Trophoblast cell (in vitro differentiated cells and primary cell): ENCODE data around the gene FRRS1.

Source experiments
- DNase-seq, 2 donors: peaks; one replicate each; pipeline ENCODE4 v3.0.0-alpha.2; 2016
- H2AFZ ChIP-seq: 2 replicates; pipeline ENCODE4 v1.6.1; 2013; ENCODE audit warnings: low read length, moderate library complexity, mild to moderate bottlenecking; ENCODE audit not compliant: insufficient read depth, poor library complexity
- H2AK5ac ChIP-seq: 2 replicates; pipeline ENCODE4 v1.6.1; 2013; ENCODE audit warnings: mild to moderate bottlenecking, low read length
- H2BK120ac ChIP-seq: 2 replicates; pipeline ENCODE4 v1.6.1; 2013; ENCODE audit warnings: low read length, mild to moderate bottlenecking, moderate library complexity; ENCODE audit not compliant: insufficient read depth, poor library complexity
- H2BK12ac ChIP-seq: 2 replicates; pipeline ENCODE4 v1.6.1; 2013; ENCODE audit warnings: mild to moderate bottlenecking, low read length, moderate library complexity
- H2BK5ac ChIP-seq: 2 replicates; pipeline ENCODE4 v1.6.1; 2013; ENCODE audit warnings: low read length, low read depth, moderate library complexity, mild to moderate bottlenecking; ENCODE audit not compliant: poor library complexity
- H3K14ac ChIP-seq: 2 replicates; pipeline ENCODE4 v1.6.1; 2013; ENCODE audit warnings: mild to moderate bottlenecking, low read length
- H3K18ac ChIP-seq: 2 replicates; pipeline ENCODE4 v1.6.1; 2013; ENCODE audit warnings: mild to moderate bottlenecking, low read length
- H3K23ac ChIP-seq: 2 replicates; pipeline ENCODE4 v1.6.1; 2013; ENCODE audit warnings: low read length
- H3K27ac ChIP-seq: 2 replicates; pipeline ENCODE4 v1.5.1; 2013; ENCODE audit warnings: low read depth, mild to moderate bottlenecking, inconsistent platforms, low read length, moderate library complexity
- H3K27me3 ChIP-seq: 2 replicates; pipeline ENCODE4 v1.6.1; 2013; ENCODE audit warnings: inconsistent platforms, mild to moderate bottlenecking, low read length, moderate library complexity; ENCODE audit not compliant: insufficient read depth
- H3K36me3 ChIP-seq, 2 experiments: 1 replicate in 1 of 2; 2 replicates in 1 of 2; pipeline ENCODE4 v1.6.1; 2013; ENCODE audit warnings: low read length in 2 of 2, mild to moderate bottlenecking in 2 of 2, moderate library complexity in 1 of 2; ENCODE audit not compliant: insufficient read depth in 2 of 2, control insufficient read depth in 1 of 2
- H3K4ac ChIP-seq: 2 replicates; pipeline ENCODE4 v1.6.1; 2013; ENCODE audit warnings: low read depth, mild to moderate bottlenecking, low read length, moderate library complexity
- H3K4me1 ChIP-seq, 2 experiments: 1 replicate in 1 of 2; 2 replicates in 1 of 2; pipeline ENCODE4 v1.6.1; 2013; ENCODE audit warnings: low read length in 2 of 2, mild to moderate bottlenecking in 2 of 2, moderate library complexity in 1 of 2; ENCODE audit not compliant: insufficient read depth in 2 of 2, control insufficient read depth in 1 of 2
- H3K4me2 ChIP-seq: 2 replicates; pipeline ENCODE4 v1.6.1; 2013; ENCODE audit warnings: inconsistent platforms, mild to moderate bottlenecking, low read length, moderate library complexity
- H3K4me3 ChIP-seq: 2 replicates; pipeline ENCODE4 v1.5.1; 2013; ENCODE audit warnings: mild to moderate bottlenecking, low read depth, low read length, inconsistent platforms
- H3K79me1 ChIP-seq: one replicate; pipeline ENCODE4 v1.6.1; 2013; ENCODE audit warnings: low read length
- H3K79me2 ChIP-seq: 2 replicates; pipeline ENCODE4 v1.6.1; 2013; ENCODE audit warnings: low read length, mild to moderate bottlenecking; ENCODE audit not compliant: control insufficient read depth, insufficient read depth, poor library complexity
- H3K9ac ChIP-seq: 2 replicates; pipeline ENCODE4 v1.6.1; 2013; ENCODE audit warnings: mild to moderate bottlenecking, low read length
- H3K9me3 ChIP-seq: 2 replicates; pipeline ENCODE4 v1.6.1; 2013; ENCODE audit warnings: low read depth, mild to moderate bottlenecking, control low read depth, inconsistent platforms, low read length; ENCODE audit not compliant: insufficient read depth
- H4K12ac ChIP-seq: 2 replicates; pipeline ENCODE4 v1.6.1; 2013; ENCODE audit warnings: low read depth, mild to moderate bottlenecking, low read length, moderate library complexity
- H4K8ac ChIP-seq: 2 replicates; pipeline ENCODE4 v1.6.1; 2013; ENCODE audit warnings: low read depth, mild to moderate bottlenecking, low read length, moderate library complexity
- H4K91ac ChIP-seq: one replicate; pipeline ENCODE4 v1.6.1; 2013; ENCODE audit warnings: low read depth, mild to moderate bottlenecking, low read length, moderate library complexity
- WGBS: extraction: QIAGEN DNeasy Blood & Tissue Kit; methylation state at CpG from one replicate; pipeline ENCODE4 v1.1.7; 2013; ENCODE audit warnings: missing lambda C conversion rate; ENCODE audit not compliant: insufficient read length, insufficient coverage; ENCODE audit errors: extremely low coverage; 5-methylcytosine and 5-hydroxymethylcytosine counted together

Gene FRRS1

DNA sequence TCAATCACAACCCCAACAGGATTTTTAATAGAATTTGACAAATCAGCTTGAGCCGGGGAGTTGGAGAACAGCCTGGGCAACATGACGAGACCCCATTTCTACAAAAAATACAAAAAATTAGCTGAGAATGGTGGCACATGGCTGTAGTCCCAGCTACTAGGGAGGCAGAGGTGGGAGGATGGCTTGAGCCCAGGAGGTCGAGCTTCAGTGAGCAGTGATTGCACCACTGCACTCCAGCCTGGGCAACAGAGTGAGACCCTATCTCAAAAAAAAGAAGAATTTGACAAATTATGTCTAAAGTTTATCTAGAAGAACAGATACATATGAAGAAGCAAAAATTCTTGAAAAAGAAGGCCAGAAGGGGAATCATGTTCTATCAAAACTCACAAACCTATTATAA, 43.2 kb downstream of the FRRS1 start:
- Histone ChIP-seq H2AFZ (no peak overlapping the region), H3K27ac (no peak overlapping the region), H3K18ac (no peak overlapping the region), H2BK120ac (no peak overlapping the region), H2BK12ac (no peak overlapping the region), H3K4me3 (no peak overlapping the region), H3K79me2 (no peaks in the 10 kb centered on the region), H3K79me1 (no peaks in the 10 kb centered on the region), H3K4me2 (no peak overlapping the region), H2AK5ac (no peak overlapping the region), H3K9me3 (no peaks in the 10 kb centered on the region), H3K4ac (no peak overlapping the region), H4K8ac (no peak overlapping the region), H3K23ac (no peak overlapping the region), H3K36me3 (peaks cover 0 to 2% of the 10 kb centered on the region in 2 experiments), H2BK5ac (no peak overlapping the region), H4K12ac (no peak overlapping the region), H3K9ac (no peak overlapping the region), H4K91ac (no peak overlapping the region), H3K14ac (no peak overlapping the region), H3K4me1 (no peaks in the 10 kb centered on the region), H3K27me3 (no peaks in the 10 kb centered on the region)
- WGBS = no CpG with 5 or more reads among the region's 3 CpGs
- no peak for DNase-seq

DNA sequence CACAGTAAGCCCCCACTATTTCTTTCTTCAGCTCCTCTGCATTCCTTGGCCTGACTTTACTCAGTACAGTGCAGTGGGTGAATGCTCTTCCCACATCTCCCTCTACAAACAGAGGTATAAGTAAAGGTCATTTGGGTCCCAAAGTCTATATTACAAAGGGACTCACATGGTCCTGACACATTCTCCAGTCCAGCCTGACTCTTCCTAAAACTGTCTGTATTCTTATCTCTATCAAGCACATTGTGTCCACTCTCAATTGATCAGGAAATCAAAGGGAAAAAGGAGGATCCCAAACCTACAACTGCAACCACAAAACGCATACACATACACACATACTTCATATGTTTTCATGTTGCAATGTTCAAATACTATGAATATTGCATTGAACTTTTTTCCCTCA, 49.4 kb downstream of the FRRS1 start:
- Histone ChIP-seq H3K79me2 (no peaks in the 10 kb centered on the region), H3K4me2 (no peak overlapping the region), H2AFZ (no peak overlapping the region), H3K79me1 (no peaks in the 10 kb centered on the region), H3K18ac (no peak overlapping the region), H2BK5ac (no peak overlapping the region), H2BK120ac (no peak overlapping the region), H4K12ac (no peak overlapping the region), H3K14ac (no peak overlapping the region), H3K4me3 (no peak overlapping the region), H2BK12ac (no peak overlapping the region), H3K27me3 (no peaks in the 10 kb centered on the region), H4K8ac (no peak overlapping the region), H3K9me3 (no peaks in the 10 kb centered on the region), H2AK5ac (no peak overlapping the region), H3K4me1 (no peaks in the 10 kb centered on the region), H3K23ac (no peak overlapping the region), H3K36me3 (peaks cover 4 to 5% of the 10 kb centered on the region in 2 experiments), H3K4ac (no peak overlapping the region), H3K9ac (no peak overlapping the region), H3K27ac (no peak overlapping the region), H4K91ac (no peak overlapping the region)
- WGBS = no CpG with 5 or more reads among the region's 1 CpG
- DNase-seq = no peak

DNA sequence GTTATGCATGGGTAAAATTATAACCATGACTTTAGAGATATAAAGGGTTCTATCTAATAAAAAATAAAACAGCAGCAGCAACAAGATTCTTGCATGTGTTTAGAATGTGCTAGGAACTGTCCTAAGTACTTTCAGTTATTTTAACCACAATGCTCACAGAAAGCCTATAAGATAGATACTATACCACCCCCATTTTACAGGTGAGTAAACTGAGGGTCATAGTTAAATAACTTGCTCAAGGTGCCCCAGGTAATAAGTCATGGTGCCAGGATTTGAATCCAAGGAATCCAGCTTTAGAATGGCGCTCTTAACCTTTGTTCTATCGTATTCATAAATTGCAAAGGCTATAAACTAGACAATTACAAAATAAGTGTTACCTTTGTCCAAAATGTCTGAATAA, 53.4 kb downstream of the FRRS1 start:
- Histone ChIP-seq H3K36me3 (peaks cover 3 to 6% of the 10 kb centered on the region in 2 experiments), H3K9me3 (no peaks in the 10 kb centered on the region), H3K18ac (no peak overlapping the region), H3K14ac (no peak overlapping the region), H2AFZ (no peak overlapping the region), H2BK5ac (no peak overlapping the region), H3K4me1 (no peaks in the 10 kb centered on the region), H3K4me2 (no peak overlapping the region), H3K9ac (no peak overlapping the region), H2BK12ac (no peak overlapping the region), H2BK120ac (no peak overlapping the region), H4K8ac (no peak overlapping the region), H3K4ac (no peak overlapping the region), H3K23ac (no peak overlapping the region), H3K79me1 (no peaks in the 10 kb centered on the region), H3K27me3 (no peaks in the 10 kb centered on the region), H3K4me3 (no peak overlapping the region), H4K91ac (no peak overlapping the region), H3K79me2 (no peaks in the 10 kb centered on the region), H4K12ac (no peak overlapping the region), H3K27ac (no peak overlapping the region), H2AK5ac (no peak overlapping the region)
- no peak for DNase-seq
- no CpG with 5 or more reads among the region's 2 CpGs for WGBS

DNA sequence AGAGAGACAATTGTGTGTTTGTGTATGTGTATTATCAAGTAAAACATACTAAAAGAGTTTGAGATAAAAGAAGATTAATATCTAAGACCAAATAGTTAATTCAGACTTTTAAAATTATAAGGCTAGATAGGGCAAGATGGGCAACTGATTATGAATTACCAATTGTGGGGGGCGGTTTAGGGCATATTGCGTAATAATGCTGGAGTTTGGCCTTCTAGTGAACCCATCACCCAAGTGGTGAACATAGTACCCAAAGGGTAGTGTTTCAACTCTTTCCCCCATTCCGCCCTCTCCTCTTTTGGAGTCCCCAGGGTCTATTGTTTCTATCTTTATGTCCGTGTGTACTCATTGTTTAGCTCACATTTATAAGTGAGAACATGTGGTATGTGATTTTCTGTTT, 55.4 kb downstream of the FRRS1 start:
- H3K23ac ChIP-seq = no peak overlapping the region
- no CpG with 5 or more reads among the region's 4 CpGs for WGBS
- H3K9ac ChIP-seq = no peak overlapping the region
- no peak for DNase-seq
- no peaks in the 10 kb centered on the region for H3K4me1 ChIP-seq
- no peaks in the 10 kb centered on the region for H3K79me1 ChIP-seq
- H2AK5ac ChIP-seq = no peak overlapping the region
- no peaks in the 10 kb centered on the region for H3K9me3 ChIP-seq
- H4K91ac ChIP-seq = no peak overlapping the region
- no peak overlapping the region for H2BK5ac ChIP-seq
- no peak overlapping the region for H2BK12ac ChIP-seq
- H3K4me2 ChIP-seq = no peak overlapping the region
- no peaks in the 10 kb centered on the region for H3K27me3 ChIP-seq
- H2BK120ac ChIP-seq = no peak overlapping the region
- H3K4me3 ChIP-seq = no peak overlapping the region
- no peak overlapping the region for H3K27ac ChIP-seq
- H3K4ac ChIP-seq = no peak overlapping the region
- no peak overlapping the region for H4K12ac ChIP-seq
- H3K18ac ChIP-seq = no peak overlapping the region
- H2AFZ ChIP-seq = no peak overlapping the region
- H3K79me2 ChIP-seq = no peaks in the 10 kb centered on the region
- H3K14ac ChIP-seq = no peak overlapping the region
- H4K8ac ChIP-seq = no peak overlapping the region
- H3K36me3 ChIP-seq = peaks cover 3 to 6% of the 10 kb centered on the region in 2 experiments
